Activated CD8-positive, alpha-beta memory T cell treated with anti-CD3 and anti-CD28 coated beads, Interleukin-2, amount 10 ng/mL, durations not matched to agents 7 days and 5 days (primary cell): Measurements from ENCODE around the gene SREBF2. TPM values are rescaled to one million over a fixed set of nuclear protein-coding genes. Genes with fewer than 3 reads are reported as not detected.
"Not testable (repeated sequence)": the region's sequence is repeated elsewhere in the genome, so short reads cannot be mapped to it uniquely, and the experiment has no call there.

Experiments
- ATAC-seq: fragments of 150-1000 bp; cut with Tn5 transposase; one replicate; pipeline ENCODE4 v1.10.0; 2021; ENCODE audit warnings: moderate library complexity
- CTCF ChIA-PET: fragments of 350-600 bp; sonication (Branson Sonifier 250); formaldehyde crosslinking; loops from one replicate; lab custom pipeline; 2021; ENCODE audit warnings: antibody characterized with exemption; lab: Charles Lee
- DNase-seq: peaks from one replicate; pipeline ENCODE4 v3.0.0-alpha.2; 2020
- H3K27ac Mint-ChIP-seq: one replicate; pipeline ENCODE4 v1.8.0; 2021; ENCODE audit warnings: mild to moderate bottlenecking, mixed read lengths
- H3K27me3 Mint-ChIP-seq: one replicate; pipeline ENCODE4 v1.8.0; 2021; ENCODE audit warnings: mixed read lengths
- H3K36me3 Mint-ChIP-seq: one replicate; pipeline ENCODE4 v1.8.0; 2021; ENCODE audit warnings: mild to moderate bottlenecking, mixed read lengths
- H3K4me1 Mint-ChIP-seq: one replicate; pipeline ENCODE4 v1.8.0; 2021; ENCODE audit warnings: mixed read lengths
- H3K4me3 Mint-ChIP-seq: one replicate; pipeline ENCODE4 v1.8.0; 2021; ENCODE audit warnings: mild to moderate bottlenecking, moderate library complexity, mixed read lengths
- H3K9me3 Mint-ChIP-seq: one replicate; pipeline ENCODE4 v1.8.0; 2022; ENCODE audit warnings: low read depth, mixed read lengths
- microRNA-seq: library from miRNA; unstranded; fragments of <30 nt; microRNA quantifications from one replicate; pipeline ENCODE4 v1.2.0, GENCODE V29; 2022
- total RNA-seq, 2 experiments: library from RNA; stranded (reverse); gene quantifications; one replicate each; pipeline ENCODE4 v1.2.3, GENCODE V29; 2021

SREBF2 gene
- total RNA-seq, 2 experiments from 2014 or later: 130 to 135 TPM

DNA sequence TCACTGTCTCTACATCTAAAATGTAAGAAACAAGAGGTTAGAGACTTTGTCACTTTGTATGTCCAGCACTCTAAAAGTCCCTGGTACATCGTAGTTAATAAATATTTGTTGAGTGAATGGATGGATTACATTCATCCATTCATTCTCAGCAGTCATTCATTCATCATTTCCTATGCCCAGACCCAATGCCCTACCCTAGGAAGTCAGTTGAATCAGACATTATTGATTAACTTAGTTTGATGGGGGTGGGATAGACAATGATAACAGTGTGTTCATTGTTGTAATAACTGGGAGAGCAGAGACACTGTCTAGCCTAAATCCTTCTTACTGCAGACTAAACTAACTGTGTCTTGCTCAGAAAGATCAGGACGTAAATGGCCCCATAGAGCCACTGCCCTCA lies 115.2 kb downstream of the SREBF2 start:
- Mint-ChIP-seq H3K36me3 (peaks cover 26% of the 10 kb centered on the region), H3K9me3 (no peaks in the 10 kb centered on the region), H3K4me1 (peaks cover 37% of the 10 kb centered on the region), H3K4me3 (peak overlapping the region; percentile 93), H3K27ac (no peak overlapping the region), H3K27me3 (no peaks in the 10 kb centered on the region)
- CTCF ChIA-PET: interaction anchor here (0.6 to 2.9 kb wide), 6 partner anchors 8 to 1312 kb away, joined by 3 to 12 read pairs (median 4); no protein-coding TSS in a partner anchor
- no peak for DNase-seq
- ATAC-seq: no peak

DNA sequence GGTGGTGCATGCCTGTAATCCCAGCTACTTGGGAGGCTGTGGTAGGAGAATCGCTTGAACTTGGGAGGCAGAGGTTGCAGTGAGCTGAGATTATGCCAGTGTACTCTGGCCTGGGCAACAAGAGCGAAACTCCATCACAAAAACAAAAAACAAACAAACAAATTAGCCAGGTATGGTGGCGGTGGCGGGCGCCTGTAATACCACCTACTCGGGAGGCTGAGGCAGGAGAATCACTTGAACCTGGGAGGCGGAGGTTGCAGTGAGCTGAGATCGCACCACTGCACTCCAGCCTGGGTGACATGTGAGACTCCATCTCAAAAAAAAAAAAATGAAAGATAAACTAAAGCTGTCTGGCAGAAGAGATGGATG lies 116.0 kb downstream of the SREBF2 start:
- H3K4me1 Mint-ChIP-seq: peaks cover 29% of the 10 kb centered on the region
- H3K4me3 Mint-ChIP-seq, ATAC-seq, H3K27me3 Mint-ChIP-seq, DNase-seq, H3K27ac Mint-ChIP-seq, H3K9me3 Mint-ChIP-seq: not testable (repeated sequence)
- CTCF ChIA-PET: interaction anchor here (1.2 to 2.9 kb wide), 5 partner anchors 9 to 495 kb away, joined by 3 to 12 read pairs (median 4); no protein-coding TSS in a partner anchor
- peaks cover 18% of the 10 kb centered on the region for H3K36me3 Mint-ChIP-seq

DNA sequence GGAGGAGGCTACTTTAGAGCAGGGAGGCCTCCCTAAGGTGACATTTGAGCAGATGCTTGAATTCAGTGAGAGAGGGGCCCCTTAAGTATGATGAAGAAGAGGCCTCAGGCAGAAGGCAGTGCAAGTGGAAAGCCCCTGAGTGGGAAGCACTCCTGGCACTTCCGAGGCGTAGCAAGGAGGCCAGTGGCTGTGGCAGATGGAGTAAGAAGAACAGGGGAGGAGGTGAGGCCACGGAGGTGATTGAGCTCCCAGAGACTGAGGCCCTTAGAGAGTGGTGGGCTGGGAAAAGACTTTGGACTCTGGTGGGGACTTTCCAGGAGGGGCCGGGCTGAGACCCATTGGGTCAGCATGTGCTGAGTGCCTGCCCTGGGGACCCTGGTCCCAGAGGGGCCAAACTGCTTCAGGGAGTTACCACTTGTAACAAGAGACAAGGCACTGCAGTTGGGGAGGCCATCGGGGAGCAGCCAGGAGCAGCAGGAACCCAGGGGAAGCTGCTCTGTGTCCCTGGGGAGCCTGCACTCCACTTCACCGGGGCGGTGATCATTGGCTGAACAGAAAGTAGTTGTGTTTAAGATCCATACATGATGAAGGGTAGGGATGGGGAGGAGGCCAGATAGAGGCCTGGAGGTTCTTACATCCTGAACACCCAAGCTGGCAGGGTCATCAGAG lies 116.5 kb downstream of the SREBF2 start:
- Mint-ChIP-seq H3K4me1 (peaks cover 26% of the 10 kb centered on the region), H3K27me3 (no peaks in the 10 kb centered on the region), H3K4me3 (no peak overlapping the region), H3K36me3 (peaks cover 15% of the 10 kb centered on the region), H3K27ac (peak overlapping the region; percentile 8), H3K9me3 (no peaks in the 10 kb centered on the region)
- CTCF ChIA-PET: interaction anchor here (0.8 to 1.9 kb wide), 8 partner anchors 9 to 253 kb away, joined by 3 to 8 read pairs (median 4); no protein-coding TSS in a partner anchor
- DNase-seq (no peak), ATAC-seq (no peak)

DNA sequence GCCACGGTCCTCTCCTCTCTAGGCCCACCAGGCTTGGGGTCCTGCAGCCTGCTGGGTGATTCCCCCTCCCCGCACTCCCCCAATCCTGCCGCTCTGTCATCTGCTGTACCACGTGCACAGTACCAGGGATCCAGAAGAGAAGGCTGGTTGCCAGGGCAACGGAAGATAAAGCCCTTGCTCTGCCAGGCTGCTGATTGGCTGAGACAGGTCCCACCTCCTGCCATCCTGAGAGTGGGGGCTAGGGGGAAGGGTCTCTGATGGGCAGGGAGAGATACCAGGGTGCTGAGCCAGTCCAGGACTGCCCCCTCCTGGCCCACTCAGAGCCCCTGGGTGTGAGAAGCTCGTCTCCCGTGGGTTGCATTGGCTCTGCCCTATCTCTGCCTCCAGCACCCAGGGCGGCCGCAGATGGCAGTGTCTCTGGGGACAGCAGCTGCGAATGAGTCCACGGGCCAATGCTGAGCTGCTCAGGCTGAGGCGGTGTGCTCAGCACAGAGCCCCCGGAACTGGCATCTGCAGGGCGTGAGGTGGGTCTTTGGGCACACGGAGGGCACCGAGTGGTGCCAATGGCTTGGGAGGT lies 119.1 kb downstream of the SREBF2 start, which contains the start of gene SMIM45:
SMIM45 (plus strand) TSS at position 253 of the 577 bp plus-strand sequence.
- H3K36me3 Mint-ChIP-seq: no peaks in the 10 kb centered on the region
- CTCF ChIA-PET: interaction anchor here (1.0 to 1.2 kb wide), 2 partner anchors 8 to 255 kb away, joined by 3 read pairs; no protein-coding TSS in a partner anchor
- no peak for DNase-seq
- H3K27me3 Mint-ChIP-seq: no peaks in the 10 kb centered on the region
- no peak within 1 kb of the TSS for H3K4me3 Mint-ChIP-seq
- no peak within 1 kb of the TSS for H3K27ac Mint-ChIP-seq
- H3K9me3 Mint-ChIP-seq: no peaks in the 10 kb centered on the region
- ATAC-seq: no peak
- H3K4me1 Mint-ChIP-seq: peaks cover 16% of the 10 kb centered on the region

DNA sequence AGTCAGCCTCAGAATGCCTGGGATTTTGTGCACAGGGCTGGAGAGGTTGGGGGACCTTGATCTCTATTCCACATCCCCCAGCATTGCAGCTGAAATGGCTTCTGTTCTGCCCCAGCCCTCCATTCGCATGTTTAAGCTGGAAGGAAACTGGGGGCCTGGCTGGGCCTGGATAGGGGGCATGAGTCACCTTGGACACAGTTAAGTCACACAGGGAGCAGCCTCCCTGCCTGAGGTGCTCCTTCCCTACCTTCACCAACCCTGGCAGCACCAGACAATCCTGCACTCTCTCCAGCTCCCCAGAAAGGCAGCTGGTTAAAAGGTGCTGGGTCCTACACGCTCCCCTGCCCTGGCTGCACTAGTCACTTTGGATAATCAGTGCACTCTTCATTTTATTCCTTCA lies 119.8 kb downstream of the SREBF2 start:
- CTCF ChIA-PET: interaction anchor here (1.5 kb wide), 1 partner anchor 90 kb away, joined by 3 read pairs; no protein-coding TSS in a partner anchor
- Mint-ChIP-seq H3K36me3 (no peaks in the 10 kb centered on the region), H3K4me3 (no peak overlapping the region), H3K27ac (no peak overlapping the region), H3K9me3 (no peaks in the 10 kb centered on the region), H3K27me3 (no peaks in the 10 kb centered on the region), H3K4me1 (peaks cover 15% of the 10 kb centered on the region)
- DNase-seq (no peak), ATAC-seq (no peak)

Small RNAs within 50 kb of the gene (microRNA-seq; reads per million reads assigned to microRNA genes)
- gene MIR33A: 107 reads per million, percentile 66 among the genes with 10 or more reads in this experiment

Other genes with a start within 250 kb of the SREBF2 start
- 10 to 100 TPM; 40.4 to 50.0 TPM for gene PMM1, start 243.3 kb upstream of the SREBF2 start, total RNA-seq
- gene DESI1, start 212.1 kb upstream of the SREBF2 start, total RNA-seq: 10 to 100 TPM; 52.7 to 64.9 TPM
- 100 to 1,000 TPM; 274 to 359 TPM for gene XRCC6, start 211.8 kb upstream of the SREBF2 start, total RNA-seq
- gene SNU13, start 144.2 kb upstream of the SREBF2 start, total RNA-seq: 100 to 1,000 TPM; 176 to 193 TPM
- 10 to 100 TPM; 37.3 to 45.9 TPM for gene MEI1, start 133.6 kb upstream of the SREBF2 start, total RNA-seq
- 10 to 100 TPM; 25.3 to 27.9 TPM for gene CCDC134, start 32.4 kb upstream of the SREBF2 start, total RNA-seq
- under 1 TPM; 0.30 to 0.70 TPM for gene SHISA8, start 82.0 kb downstream of the SREBF2 start, total RNA-seq
- gene TNFRSF13C, start 93.7 kb downstream of the SREBF2 start, total RNA-seq: 1 to 10 TPM in 1 of 2 experiments, under 1 TPM in 1; 0.89 to 3.1 TPM
- 10 to 100 TPM; 74.0 to 95.8 TPM for gene CENPM, start 114.0 kb downstream of the SREBF2 start, total RNA-seq
- 1 to 10 TPM; 1.2 TPM for gene SEPTIN3, start 136.3 kb downstream of the SREBF2 start, total RNA-seq
- gene WBP2NL, start 165.7 kb downstream of the SREBF2 start, total RNA-seq: 1 to 10 TPM in 1 of 2 experiments, under 1 TPM in 1; 0.91 to 2.1 TPM
- 10 to 100 TPM; 23.1 to 27.1 TPM for gene NAGA, start 237.7 kb downstream of the SREBF2 start, total RNA-seq
- gene PHETA2, start 241.1 kb downstream of the SREBF2 start, total RNA-seq: 1 to 10 TPM; 2.0 to 2.5 TPM
- 10 to 100 TPM; 60.4 to 72.1 TPM for gene SMDT1, start 246.6 kb downstream of the SREBF2 start, total RNA-seq